ENCODE results near the gene LRRC36. TPM values are rescaled to one million over a fixed set of nuclear protein-coding genes. Genes with fewer than 3 reads are reported as not detected.

LRRC36 gene
- total RNA-seq, 1 experiment from 2014 or later: not detected

DNA sequence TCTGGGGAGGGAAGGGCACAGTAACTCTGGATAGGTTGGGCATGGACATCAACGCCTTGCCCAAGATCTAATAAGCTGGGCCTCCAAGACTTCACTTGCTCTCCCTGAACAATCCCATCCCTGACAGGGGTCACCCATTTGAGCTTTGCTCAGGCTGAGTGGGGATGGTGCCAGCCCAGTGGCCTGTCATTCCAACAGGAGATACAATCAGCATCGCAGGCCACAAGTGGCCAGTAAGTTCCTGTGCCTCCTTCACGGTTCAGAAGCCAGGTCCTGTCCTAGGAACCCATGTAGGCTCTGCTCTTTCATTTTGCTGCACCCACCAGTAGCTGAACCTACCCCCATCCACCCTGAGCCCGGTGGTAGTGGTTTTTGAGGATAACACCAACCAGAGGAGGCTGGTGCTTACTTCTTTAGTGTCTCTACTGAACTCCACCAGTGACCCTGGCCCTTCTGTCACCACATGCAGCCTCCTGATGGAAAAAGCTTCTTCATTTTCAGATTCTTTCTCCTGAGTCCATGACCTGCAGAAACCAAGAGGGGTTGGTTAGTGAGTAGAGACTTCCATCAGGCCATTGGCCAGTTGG is 32.4 kb upstream of the LRRC36 start:
- Histone ChIP-seq H3K9ac (ENCODE audit: low read length) (no peak overlapping the region), H3K27me3 (ENCODE audit: insufficient read depth, low read length) (no peaks in the 10 kb centered on the region), H3K4me3 (replicated peaks in 1 of 2; ENCODE audit: low read depth in 1 of 2, low read length in 2 of 2) (no peak overlapping the region), H2AFZ (ENCODE audit: low read depth, low read length, poor library complexity, severe bottlenecking) (no peak overlapping the region), H3K9me3 (ENCODE audit: control insufficient read depth in 1 of 2, insufficient read depth in 1 of 2, low read depth in 1 of 2, low read length in 2 of 2) (no peaks in the 10 kb centered on the region), H3K36me3 (ENCODE audit: control insufficient read depth in 1 of 2, insufficient read depth in 2 of 2, low read length in 2 of 2) (no peaks in the 10 kb centered on the region), H3K4me2 (ENCODE audit: low read length) (no peak overlapping the region), H4K20me1 (ENCODE audit: insufficient read depth) (no peaks in the 10 kb centered on the region), H3K79me2 (ENCODE audit: insufficient read depth, low read length) (no peaks in the 10 kb centered on the region), H3K9me2 (ENCODE audit: insufficient read depth) (no peaks in the 10 kb centered on the region), H3K27ac (ENCODE audit: low read depth, low read length) (no peak overlapping the region), H3K4me1 (ENCODE audit: control insufficient read depth in 1 of 2, insufficient read depth in 2 of 2, low read length in 2 of 2) (peaks cover 10 to 24% of the 10 kb centered on the region in 2 experiments)
- ChIA-PET RAD21 (ENCODE audit: low non-redundant PET in 1 of 2, low total read pairs in 2 of 2, uncharacterized antibody in 2 of 2, unreplicated experiment in 2 of 2) (no interaction called here), CTCF (no interaction called here), POLR2A (no interaction called here)
- intact Hi-C loops (cut with micrococcal nuclease): no loop called here
- no peak for ATAC-seq
- BruUV-seq (replicated peaks): no TSS peak
- DNase-seq (ENCODE audit: low read depth, low spot score): no peak
- no peak for TF ChIP-seq SIN3A (IDR thresholded peaks at IDR 0.05; ENCODE audit: low read depth)
- TF ChIP-seq SP1 (IDR thresholded peaks at IDR 0.05; ENCODE audit: low read depth): no peak
- TF ChIP-seq ELF1 (IDR thresholded peaks at IDR 0.05; ENCODE audit: borderline replicate concordance, low read depth): no peak
- TF ChIP-seq, protein P1, sequence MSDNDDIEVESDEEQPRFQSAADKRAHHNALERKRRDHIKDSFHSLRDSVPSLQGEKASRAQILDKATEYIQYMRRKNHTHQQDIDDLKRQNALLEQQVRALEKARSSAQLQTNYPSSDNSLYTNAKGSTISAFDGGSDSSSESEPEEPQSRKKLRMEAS (IDR thresholded peaks at IDR 0.05): no peak
- no peak for TF ChIP-seq CEBPB (IDR thresholded peaks at IDR 0.05; ENCODE audit: low read depth)
- no peak for TF ChIP-seq POLR2AphosphoS5 (IDR thresholded peaks at IDR 0.05; ENCODE audit: low read depth, low read length)
- TF ChIP-seq JUND (IDR thresholded peaks at IDR 0.05): no peak
- TF ChIP-seq FOSL1 (IDR thresholded peaks at IDR 0.05; ENCODE audit: low read depth): no peak
- TF ChIP-seq YY1 (IDR thresholded peaks at IDR 0.05; ENCODE audit: extremely low read depth, insufficient replicate concordance, low read depth, low read length): no peak
- TF ChIP-seq SRF (IDR thresholded peaks at IDR 0.05; ENCODE audit: low read depth): no peak
- no peak for TF ChIP-seq EZH2phosphoT487 (IDR thresholded peaks at IDR 0.05; ENCODE audit: borderline replicate concordance)
- TF ChIP-seq, protein P2, sequence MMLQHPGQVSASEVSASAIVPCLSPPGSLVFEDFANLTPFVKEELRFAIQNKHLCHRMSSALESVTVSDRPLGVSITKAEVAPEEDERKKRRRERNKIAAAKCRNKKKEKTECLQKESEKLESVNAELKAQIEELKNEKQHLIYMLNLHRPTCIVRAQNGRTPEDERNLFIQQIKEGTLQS (IDR thresholded peaks at IDR 0.05): no peak
- no peak for TF ChIP-seq ZNF274 (IDR thresholded peaks at IDR 0.05; ENCODE audit: low read depth, low read length)
- no peak for TF ChIP-seq RAD21 (IDR thresholded peaks at IDR 0.05; ENCODE audit: low read depth)
- TF ChIP-seq, protein P3, sequence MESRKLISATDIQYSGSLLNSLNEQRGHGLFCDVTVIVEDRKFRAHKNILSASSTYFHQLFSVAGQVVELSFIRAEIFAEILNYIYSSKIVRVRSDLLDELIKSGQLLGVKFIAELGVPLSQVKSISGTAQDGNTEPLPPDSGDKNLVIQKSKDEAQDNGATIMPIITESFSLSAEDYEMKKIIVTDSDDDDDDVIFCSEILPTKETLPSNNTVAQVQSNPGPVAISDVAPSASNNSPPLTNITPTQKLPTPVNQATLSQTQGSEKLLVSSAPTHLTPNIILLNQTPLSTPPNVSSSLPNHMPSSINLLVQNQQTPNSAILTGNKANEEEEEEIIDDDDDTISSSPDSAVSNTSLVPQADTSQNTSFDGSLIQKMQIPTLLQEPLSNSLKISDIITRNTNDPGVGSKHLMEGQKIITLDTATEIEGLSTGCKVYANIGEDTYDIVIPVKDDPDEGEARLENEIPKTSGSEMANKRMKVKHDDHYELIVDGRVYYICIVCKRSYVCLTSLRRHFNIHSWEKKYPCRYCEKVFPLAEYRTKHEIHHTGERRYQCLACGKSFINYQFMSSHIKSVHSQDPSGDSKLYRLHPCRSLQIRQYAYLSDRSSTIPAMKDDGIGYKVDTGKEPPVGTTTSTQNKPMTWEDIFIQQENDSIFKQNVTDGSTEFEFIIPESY (IDR thresholded peaks at IDR 0.05; ENCODE audit: extremely low read depth, insufficient replicate concordance, low read length): no peak
- no peak for TF ChIP-seq EZH2 (IDR thresholded peaks at IDR 0.05)
- TF ChIP-seq ZFX (IDR thresholded peaks at IDR 0.05): no peak
- no peak for TF ChIP-seq TCF7L2 (IDR thresholded peaks at IDR 0.05; ENCODE audit: borderline replicate concordance, extremely low read depth, insufficient read depth, insufficient read length)
- TF ChIP-seq EGR1 (IDR thresholded peaks at IDR 0.05; ENCODE audit: low read depth): no peak
